NCI-H2107 treated with DMSO at 0.1 percent for 48 hours (cell line): ENCODE results near the gene KIF1A.
A peak's percentile ranks its signal among the peaks of the same experiment; 100 is the strongest.

ENCODE experiments used
- DNase-seq: peaks from one replicate; lab custom pipeline; 2025; ENCODE audit not compliant: unreplicated experiment; lab: John Stamatoyannopoulos, UW

KIF1A gene

DNA sequence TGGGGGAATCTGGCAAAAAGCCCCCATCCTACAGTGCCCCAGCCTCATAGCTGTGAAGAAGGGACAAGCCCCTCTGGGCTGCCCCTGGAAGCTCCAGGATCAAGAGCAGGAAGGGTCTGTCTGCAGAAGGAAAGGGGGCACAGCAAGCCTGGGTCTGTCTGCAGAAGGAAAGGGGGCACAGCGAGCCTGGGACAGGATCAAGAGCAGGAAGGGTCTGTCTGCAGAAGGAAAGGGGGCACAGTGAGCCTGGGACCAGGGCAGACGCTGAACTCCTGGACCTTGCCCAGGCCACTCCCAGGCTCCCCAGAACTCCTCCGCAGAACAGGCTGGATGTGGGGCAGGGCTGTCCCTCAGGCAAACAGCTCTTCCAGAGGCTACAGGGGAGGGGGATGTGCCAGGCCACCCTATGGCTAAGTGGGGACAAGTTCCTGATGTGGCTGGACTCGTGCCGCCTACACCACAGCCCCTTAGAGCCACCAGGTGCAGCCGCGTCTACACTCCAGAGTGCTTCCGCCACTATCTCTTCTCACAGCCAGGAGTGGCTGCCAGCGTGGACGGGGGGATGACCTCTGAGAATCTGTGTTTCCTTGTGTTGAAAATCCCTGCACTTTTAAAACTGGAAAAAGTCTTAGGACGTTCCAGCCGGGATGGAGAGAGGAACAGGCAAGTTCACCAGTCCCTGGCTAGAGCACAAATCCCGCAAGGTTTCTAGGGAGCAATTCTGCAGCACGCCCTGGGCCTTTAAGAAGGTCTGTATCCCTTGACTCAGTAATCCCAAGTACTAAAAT is 20.8 kb downstream of the KIF1A start:
- DNase-seq, result no peak

GRCh38 chr2:240798327-240798905 is 21.6 kb downstream of the KIF1A start:
- no peak for DNase-seq

- no peak for DNase-seq
These were observed 22.1 kb downstream of the KIF1A start for GRCh38 chr2:240797914-240798313.

- no peak for DNase-seq
These were observed 22.5 kb downstream of the KIF1A start for GRCh38 chr2:240797500-240797895.

- DNase-seq, result peak; percentile 34
These were observed 23.2 kb downstream of the KIF1A start for GRCh38 chr2:240796543-240797499.

DNA sequence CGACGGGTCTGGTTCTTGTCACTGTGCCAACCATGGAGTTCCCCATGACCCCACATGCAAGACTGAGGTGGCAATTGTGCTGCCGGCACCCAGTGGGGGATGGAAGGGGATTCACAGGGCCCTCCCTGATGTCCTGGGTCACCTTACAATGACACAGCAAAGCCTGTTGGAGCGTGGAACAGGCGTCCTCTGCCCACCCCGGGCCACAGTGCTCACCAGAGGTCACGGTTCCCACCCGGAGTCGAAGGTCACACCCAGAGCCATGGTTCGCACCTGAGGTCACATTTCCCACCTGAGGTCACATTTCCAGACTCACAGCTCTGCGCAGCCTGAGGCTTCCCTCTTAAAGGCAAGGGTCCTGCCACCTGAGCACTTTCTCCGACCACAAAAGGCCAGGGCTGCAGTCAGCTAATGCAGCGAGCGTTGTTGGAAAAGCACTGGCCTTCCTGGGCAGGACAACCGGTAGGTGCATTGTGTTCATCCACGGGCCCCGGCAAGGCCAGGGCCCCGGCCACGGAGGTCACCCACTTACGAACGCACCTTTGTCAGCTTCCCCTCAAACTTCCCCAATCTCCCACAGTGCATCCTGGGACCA is 24.0 kb downstream of the KIF1A start:
- DNase-seq, result no peak

DNA sequence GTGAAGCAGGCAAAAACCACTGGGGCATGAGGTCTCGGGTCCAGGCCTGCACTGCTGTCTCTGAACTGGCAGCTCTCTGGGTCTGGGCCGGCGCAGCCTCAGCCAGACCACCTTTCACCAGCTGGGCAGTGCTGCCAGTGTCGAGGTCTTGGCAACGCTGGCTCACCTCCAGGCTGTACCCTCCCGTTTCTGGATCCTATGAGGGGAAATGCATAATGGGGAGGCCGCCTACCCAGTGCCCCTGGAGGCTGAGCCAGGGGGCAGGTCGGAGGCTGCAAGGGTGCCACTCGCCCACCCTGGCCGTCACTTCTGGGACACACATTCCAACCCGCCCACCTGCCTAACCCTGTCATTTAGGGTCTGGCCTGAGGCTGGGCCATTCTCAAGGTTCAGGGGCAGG is 24.6 kb downstream of the KIF1A start:
- no peak for DNase-seq

- DNase-seq, result no peak
These were observed 25.8 kb downstream of the KIF1A start for GRCh38 chr2:240794178-240794721.

- DNase-seq, result no peak
These were observed 26.5 kb downstream of the KIF1A start for GRCh38 chr2:240793313-240794177.

GRCh38 chr2:240792629-240793312 is 27.2 kb downstream of the KIF1A start:
- no peak for DNase-seq

GRCh38 chr2:240791821-240792628 is 28.0 kb downstream of the KIF1A start:
- no peak for DNase-seq

- DNase-seq, result no peak
These were observed 28.7 kb downstream of the KIF1A start for GRCh38 chr2:240791221-240791800.

DNA sequence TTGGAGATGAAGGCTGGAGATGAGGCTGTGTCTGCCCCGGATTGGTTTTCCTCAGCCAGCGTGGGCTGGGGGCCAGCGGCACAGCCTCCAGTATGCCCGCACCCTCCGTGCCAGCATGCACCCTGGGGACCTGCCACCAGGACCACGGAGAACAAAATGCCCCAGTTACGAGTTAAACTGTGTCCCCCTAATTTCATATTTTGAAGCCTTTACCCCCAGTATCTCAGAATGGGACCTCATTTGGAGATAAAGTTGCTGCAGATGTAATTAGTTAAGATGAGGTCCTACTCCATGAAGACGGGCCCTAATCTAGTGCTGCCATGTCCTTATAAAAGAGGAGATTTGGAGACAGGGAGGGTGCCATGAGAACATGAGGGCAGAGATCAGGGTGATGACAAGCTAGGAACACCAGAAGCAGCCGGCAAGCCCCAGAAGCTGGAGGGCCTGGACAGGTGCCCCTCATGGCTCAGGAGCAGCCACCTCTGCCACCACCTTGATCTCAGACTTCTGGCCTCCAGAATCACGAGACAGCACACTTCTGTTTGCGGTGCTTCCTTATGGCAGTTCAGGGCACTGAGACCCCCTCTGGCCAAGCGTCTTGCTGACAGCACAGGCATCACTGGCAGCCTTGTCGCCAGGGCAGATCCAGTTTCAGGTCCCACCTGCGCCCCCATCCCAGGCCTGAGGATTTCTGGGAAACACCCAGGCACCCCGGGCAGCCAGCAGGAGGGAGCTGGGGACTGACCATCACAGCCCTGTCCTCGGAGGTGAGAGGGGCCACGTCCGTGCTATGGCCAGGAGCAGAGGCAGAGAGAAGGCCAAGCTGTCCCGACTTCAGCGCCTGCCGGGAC is 29.4 kb downstream of the KIF1A start:
- DNase-seq, result no peak

- no peak for DNase-seq
These were observed 30.3 kb downstream of the KIF1A start for GRCh38 chr2:240789501-240790369.

DNA sequence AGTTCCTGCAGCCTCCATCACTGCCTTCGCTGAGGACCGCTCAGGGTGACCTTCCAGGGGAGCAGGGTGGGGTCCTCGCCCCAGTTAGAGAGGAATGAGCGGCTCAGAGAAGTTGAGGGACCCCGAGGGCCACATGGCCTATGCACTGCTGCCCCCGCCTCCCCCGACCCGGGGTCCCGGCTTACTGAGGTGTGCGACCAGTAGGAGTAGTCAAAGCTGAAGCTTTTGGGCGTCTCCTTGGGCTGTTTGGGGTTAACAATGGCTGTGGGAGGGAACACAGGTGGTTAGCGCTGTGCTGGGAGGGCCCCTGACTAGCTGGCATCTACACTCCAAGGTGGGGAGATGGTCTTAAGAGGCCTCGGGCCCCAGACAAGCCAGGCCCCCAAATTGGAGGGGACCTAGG is 31.0 kb downstream of the KIF1A start:
- DNase-seq, result no peak

DNA sequence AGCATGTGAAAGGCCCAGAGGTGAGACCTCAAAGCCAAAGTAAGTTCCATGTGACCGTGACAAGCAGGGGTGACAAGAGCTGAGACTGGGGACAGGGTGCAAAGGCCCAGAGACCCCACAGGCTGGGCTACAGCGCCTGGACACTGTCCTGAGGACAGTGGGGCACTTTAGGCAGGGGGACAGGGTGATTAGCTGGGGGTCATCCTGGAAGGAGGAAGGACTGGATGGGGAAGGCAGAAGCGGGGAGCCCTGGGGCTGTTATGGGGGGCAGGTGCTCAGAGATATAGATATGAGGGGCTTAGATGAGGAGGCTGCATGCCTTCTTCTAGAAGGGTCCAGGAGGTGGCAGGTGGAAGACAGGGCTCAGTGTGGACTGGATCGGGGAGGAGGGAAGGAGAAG is 31.5 kb downstream of the KIF1A start:
- DNase-seq, result no peak
